ENCODE results near the gene MTHFD1. TPM values are rescaled to one million over a fixed set of nuclear protein-coding genes. Genes with fewer than 3 reads are reported as not detected.

The MTHFD1 gene
- total RNA-seq, result 34.6 and 45.6 TPM in 2 replicates

GRCh38 chr14:64387782-64388532 lies at the start of gene MTHFD1:
Gene MTHFD1, plus strand, starts transcription at chr14:64388353. Its CDS starts 75 bp downstream, at chr14:64388428.

DNA sequence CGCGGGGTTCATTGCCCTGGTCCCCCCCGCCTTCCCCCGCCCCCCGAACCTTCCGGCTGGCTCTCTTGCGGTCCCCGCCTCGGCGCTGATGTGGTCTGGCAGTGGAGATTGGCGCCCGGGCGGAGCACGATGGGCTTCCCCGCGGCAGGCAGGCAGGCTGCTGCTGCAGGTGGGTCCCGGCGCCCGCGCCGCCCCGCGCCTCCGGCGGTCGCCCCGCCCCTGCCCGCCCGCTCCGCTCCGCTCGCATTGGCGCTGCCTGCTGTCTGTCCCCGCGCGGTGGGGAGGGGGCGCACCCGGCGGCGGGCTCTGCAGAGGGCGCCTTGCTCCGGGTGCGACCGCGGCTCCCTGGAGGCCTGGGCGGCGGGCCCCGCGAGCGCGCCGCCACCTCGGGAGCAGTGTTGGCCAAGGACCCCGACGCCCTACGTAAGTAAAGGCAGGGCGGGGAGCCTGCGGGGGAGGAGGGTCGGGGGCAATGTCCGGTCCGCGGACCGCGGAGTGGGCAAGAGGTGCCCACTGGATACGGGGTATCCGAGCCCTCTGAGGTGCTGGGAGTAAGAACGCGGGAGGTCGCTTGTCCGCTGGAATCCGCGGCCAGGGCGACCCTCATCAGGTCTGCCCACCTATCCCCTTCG lies 77.2 kb downstream of the MTHFD1 start, which contains the start of gene AKAP5:
Gene AKAP5 (plus strand): TSS at position 309 of the 632 bp plus-strand sequence. CDS start 2,896 bp downstream, outside the sequence.

DNA sequence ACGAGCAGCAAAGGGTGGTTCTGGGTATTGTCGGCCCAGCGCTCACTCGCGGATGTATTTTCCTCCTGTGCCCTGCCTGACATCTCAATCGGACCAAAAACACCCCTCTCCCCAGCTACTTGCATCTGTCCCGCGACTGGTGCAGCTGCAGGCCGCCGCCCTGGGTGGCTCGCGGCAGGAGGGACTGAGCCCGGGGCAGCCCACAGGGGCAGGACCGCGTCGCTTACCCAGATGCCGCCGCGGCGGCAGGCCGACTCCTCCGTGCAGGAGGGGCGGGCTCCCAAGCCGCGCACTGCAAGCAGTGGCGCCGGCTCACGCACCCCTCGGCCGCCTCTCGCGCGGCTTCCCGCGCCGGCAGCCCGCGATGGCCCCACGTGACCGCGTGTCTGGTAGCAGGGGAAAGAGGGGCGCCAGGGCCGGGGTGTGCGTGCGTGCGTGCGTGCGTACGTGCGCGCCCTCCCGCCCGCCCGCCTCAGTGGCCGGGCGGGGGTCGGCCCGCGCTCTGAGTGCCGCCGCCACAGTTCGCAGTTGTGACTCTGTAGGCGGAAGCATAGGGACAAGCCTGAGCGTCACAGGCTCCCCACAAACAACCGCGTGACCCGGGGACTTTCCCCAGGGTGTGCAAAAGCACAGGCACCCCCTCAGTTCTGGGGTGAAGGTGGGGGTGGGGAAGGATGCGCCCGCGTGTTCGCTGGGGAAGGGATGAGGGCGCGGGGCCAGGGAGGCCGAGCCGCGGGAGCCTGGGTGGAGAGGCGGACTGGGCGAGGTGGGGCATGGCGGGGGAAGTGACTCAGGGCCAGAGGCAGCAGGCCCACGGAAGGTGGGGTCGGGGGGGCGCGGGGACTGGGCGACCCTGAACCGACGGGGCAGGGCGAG lies 115.5 kb downstream of the MTHFD1 start, which contains the start of gene ZBTB25:
Gene ZBTB25 (minus strand): TSS at position 405 of the 876 bp plus-strand sequence. CDS start 13,305 bp downstream, outside the sequence.

DNA sequence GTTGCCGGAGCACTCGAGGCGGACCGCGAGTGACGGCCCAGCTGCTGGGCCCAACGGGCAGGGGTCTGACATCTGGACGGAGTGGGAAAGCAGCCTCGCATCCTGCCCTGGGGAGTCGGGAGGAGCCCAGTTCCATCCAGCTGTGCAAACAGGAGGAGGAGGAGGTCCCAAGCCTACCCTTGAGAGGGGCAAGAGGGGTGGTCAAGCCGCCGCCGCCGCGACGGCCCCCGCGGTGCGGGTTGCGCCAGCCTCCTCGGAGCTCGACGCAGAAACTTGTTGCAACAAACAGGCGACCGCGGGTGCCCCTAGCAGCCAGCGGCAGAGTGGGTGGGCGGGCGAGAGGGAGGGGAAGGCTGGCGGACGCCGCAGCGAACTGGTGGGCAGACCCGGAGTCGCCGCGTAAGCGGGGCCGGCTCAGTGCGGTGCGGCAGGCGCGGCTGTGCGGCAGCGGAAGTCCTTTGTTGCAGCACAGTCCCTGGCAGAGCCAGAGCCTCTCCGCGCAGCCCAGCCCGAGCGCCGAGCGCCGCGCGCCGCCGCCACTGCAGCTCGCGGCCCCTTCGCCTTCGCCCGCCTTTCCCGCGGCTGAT lies 116.2 kb downstream of the MTHFD1 start, which contains the start of gene ZBTB1:
Gene ZBTB1 (plus strand): TSS at position 461 of the 587 bp plus-strand sequence. CDS start 16,735 bp downstream, outside the sequence.

Small RNA genes lying within 50 kb of the gene (small RNA-seq; reads per million reads assigned to genes)
- gene AL161756.2, result not detected

Other genes starting within 250 kb of the MTHFD1 start
- under 0.01 and 0.12 TPM in 2 replicates for gene ESR2, start 94.0 kb upstream of the MTHFD1 start, total RNA-seq
- 0.36 and 0.65 TPM in 2 replicates for gene AKAP5, start 77.1 kb downstream of the MTHFD1 start, total RNA-seq
- 6.2 and 8.3 TPM in 2 replicates for gene ZBTB25, start 115.5 kb downstream of the MTHFD1 start, total RNA-seq
- gene ZBTB1, start 116.4 kb downstream of the MTHFD1 start, total RNA-seq, result 55.6 and 70.3 TPM in 2 replicates
- gene HSPA2, start 152.4 kb downstream of the MTHFD1 start, total RNA-seq, result 29.2 and 30.2 TPM in 2 replicates
- gene PPP1R36, start 161.6 kb downstream of the MTHFD1 start, total RNA-seq, result 1.8 and 2.9 TPM in 2 replicates

Data from hair follicle dermal papilla cell (primary cell).